Colonic mucosa (tissue), 4 donors: ENCODE measurements around the gene NF2. TPM values are rescaled to one million over a fixed set of nuclear protein-coding genes. Genes with fewer than 3 reads are reported as not detected.
"Not testable (repeated sequence)": the region's sequence is repeated elsewhere in the genome, so short reads cannot be mapped to it uniquely, and the experiment has no call there.

ENCODE experiments used
- DNase-seq: peaks from one replicate; pipeline ENCODE4 v3.0.0-alpha.2; 2020
- H3K27ac ChIP-seq: fragments of 200-600 bp; one replicate; pipeline ENCODE4 v1.8.0; 2021
- H3K27me3 ChIP-seq: fragments of 200-600 bp; one replicate; pipeline ENCODE4 v1.8.0; 2021
- H3K36me3 ChIP-seq: fragments of 200-600 bp; one replicate; pipeline ENCODE4 v1.8.0; 2021
- H3K4me1 ChIP-seq: fragments of 200-600 bp; one replicate; pipeline ENCODE4 v1.8.0; 2021; ENCODE audit warnings: mild to moderate bottlenecking
- H3K4me3 ChIP-seq: fragments of 200-600 bp; one replicate; pipeline ENCODE4 v1.8.0; 2021
- H3K9ac ChIP-seq, 2 donors: one replicate each; pipeline ENCODE4 v1.7.0; 2013; ENCODE audit warnings: control low read depth in 2 of 2, low read depth in 2 of 2, low read length in 2 of 2
- H3K9me3 ChIP-seq: fragments of 200-600 bp; one replicate; pipeline ENCODE4 v1.8.0; 2021
- CTCF ChIP-seq: fragments of 200-600 bp; IDR thresholded peaks from one replicate; pipeline ENCODE4 v1.8.0; 2022; ENCODE audit warnings: antibody characterized with exemption, mild to moderate bottlenecking
- intact Hi-C: fragments of 100-400 bp; cut with DNase I; formaldehyde crosslinking; loops from one replicate; pipeline ENCODE4 v1.14.1; 2022
- total RNA-seq, 2 donors: library from RNA; stranded (reverse); fragmentation: NEBNext Ultra II Directional in 1 of 2; extraction: Animal tissue kit (Norgen Biotek cat#: 25700) in 1 of 2; gene quantifications; one replicate each; pipeline ENCODE4 v1.2.1, GENCODE V29; 2021
- donor health status: healthy.
- donor health status: DM: no; HTN: no; CAD: no.
- donor health status: DM: no; HTN: no; CAD: no.

Gene NF2
- 10 to 100 TPM; 33.5 to 51.0 TPM for total RNA-seq

- intact Hi-C loops, result no loop called here
- Histone ChIP-seq H3K4me1 (peaks cover 7% of the 10 kb centered on the region), H3K4me3 (peak within 1 kb of the TSS; percentile 86), H3K27me3 (no peaks in the 10 kb centered on the region), H3K9me3 (no peaks in the 10 kb centered on the region), H3K36me3 (no peaks in the 10 kb centered on the region), H3K27ac (peak within 1 kb of the TSS; percentile 89), H3K9ac (peak within 1 kb of the TSS; percentile 91 to 100)
- no peak for TF ChIP-seq CTCF
- peak; percentile 99 for DNase-seq
These were observed at the start of gene NF2 for GRCh38 chr22:29603358-29604075. TSS of gene NF2 (plus strand) at chr22:29603633. CDS start at chr22:29603999, 366 bp downstream.

- no peak for DNase-seq
- intact Hi-C loops, result no loop called here
- H3K27me3 ChIP-seq, result no peaks in the 10 kb centered on the region
- TF ChIP-seq CTCF, result no peak
- no peak overlapping the region for H3K9ac ChIP-seq
- no peak overlapping the region for H3K27ac ChIP-seq
- no peak overlapping the region for H3K4me3 ChIP-seq
- H3K4me1 ChIP-seq, result peaks cover 7% of the 10 kb centered on the region
- H3K9me3 ChIP-seq, result no peaks in the 10 kb centered on the region
- H3K36me3 ChIP-seq, result no peaks in the 10 kb centered on the region
These were observed 48.3 kb upstream of the NF2 start for GRCh38 chr22:29555065-29555644.

GRCh38 chr22:29559030-29559429, 44.4 kb upstream of the NF2 start:
- H3K27ac ChIP-seq, result no peak overlapping the region
- no peak for DNase-seq
- H3K9me3 ChIP-seq, result no peaks in the 10 kb centered on the region
- no peak overlapping the region for H3K9ac ChIP-seq
- no peak for TF ChIP-seq CTCF
- no peaks in the 10 kb centered on the region for H3K27me3 ChIP-seq
- H3K36me3 ChIP-seq, result peaks cover 6% of the 10 kb centered on the region
- H3K4me1 ChIP-seq, result peaks cover 5% of the 10 kb centered on the region
- intact Hi-C loops, result no loop called here
- no peak overlapping the region for H3K4me3 ChIP-seq

GRCh38 chr22:29559853-29560252, 43.6 kb upstream of the NF2 start:
- H3K27ac ChIP-seq, result no peak overlapping the region
- no peaks in the 10 kb centered on the region for H3K4me1 ChIP-seq
- no peak overlapping the region for H3K4me3 ChIP-seq
- intact Hi-C loops, result no loop called here
- H3K36me3 ChIP-seq, result peaks cover 6% of the 10 kb centered on the region
- no peak for TF ChIP-seq CTCF
- no peak overlapping the region for H3K9ac ChIP-seq
- no peaks in the 10 kb centered on the region for H3K9me3 ChIP-seq
- DNase-seq, result no peak
- no peaks in the 10 kb centered on the region for H3K27me3 ChIP-seq

- DNase-seq, result no peak
- Histone ChIP-seq H3K9ac (no peak overlapping the region), H3K36me3 (peaks cover 6% of the 10 kb centered on the region), H3K27me3 (no peaks in the 10 kb centered on the region), H3K27ac (no peak overlapping the region), H3K4me3 (no peak overlapping the region), H3K9me3 (no peaks in the 10 kb centered on the region), H3K4me1 (no peaks in the 10 kb centered on the region)
- no peak for TF ChIP-seq CTCF
- intact Hi-C loops, result no loop called here
These were observed 39.6 kb upstream of the NF2 start for GRCh38 chr22:29563652-29564460.

- H3K4me3 ChIP-seq, intact Hi-C loops, H3K27me3 ChIP-seq, H3K36me3 ChIP-seq, H3K9me3 ChIP-seq, H3K4me1 ChIP-seq, DNase-seq, H3K27ac ChIP-seq, H3K9ac ChIP-seq: not testable (repeated sequence)
These were observed 36.9 kb upstream of the NF2 start for GRCh38 chr22:29566513-29566912.
